ENCODE measurements around the gene TPSD1. TPM values are rescaled to one million over a fixed set of nuclear protein-coding genes. Genes with fewer than 3 reads are reported as not detected.

TPSD1 gene
- total RNA-seq, 1 donor from 2014 or later: not detected

- no peaks in the 10 kb centered on the region for H3K36me3 Mint-ChIP-seq (ENCODE audit: low read depth)
- DNase-seq (ENCODE audit: low spot score): no peak
- no peak overlapping the region for H3K27ac Mint-ChIP-seq
- no peaks in the 10 kb centered on the region for H3K9me3 Mint-ChIP-seq
- intact Hi-C loops (cut with micrococcal nuclease): no loop called here
- H3K4me3 Mint-ChIP-seq (ENCODE audit: low read depth): no peak overlapping the region
- H3K4me1 Mint-ChIP-seq (ENCODE audit: low read depth): no peaks in the 10 kb centered on the region
- H3K27me3 Mint-ChIP-seq (ENCODE audit: low read depth): no peaks in the 10 kb centered on the region
Observed at GRCh38 chr16:1216296-1216619, 39.6 kb upstream of the TPSD1 start.

- Mint-ChIP-seq H3K27ac (no peak overlapping the region), H3K4me3 (ENCODE audit: low read depth) (no peak overlapping the region), H3K9me3 (no peaks in the 10 kb centered on the region), H3K36me3 (ENCODE audit: low read depth) (no peaks in the 10 kb centered on the region), H3K27me3 (ENCODE audit: low read depth) (no peaks in the 10 kb centered on the region), H3K4me1 (ENCODE audit: low read depth) (no peaks in the 10 kb centered on the region)
- intact Hi-C loops (cut with micrococcal nuclease): no loop called here
- no peak for DNase-seq (ENCODE audit: low spot score)
Observed at GRCh38 chr16:1216681-1217400, 39.0 kb upstream of the TPSD1 start.

- Mint-ChIP-seq H3K9me3 (no peaks in the 10 kb centered on the region), H3K4me1 (ENCODE audit: low read depth) (no peaks in the 10 kb centered on the region), H3K27me3 (ENCODE audit: low read depth) (no peaks in the 10 kb centered on the region), H3K27ac (no peak overlapping the region), H3K36me3 (ENCODE audit: low read depth) (no peaks in the 10 kb centered on the region), H3K4me3 (ENCODE audit: low read depth) (no peak overlapping the region)
- intact Hi-C loops (cut with micrococcal nuclease): no loop called here
- no peak for DNase-seq (ENCODE audit: low spot score)
Observed at GRCh38 chr16:1217526-1217925, 38.3 kb upstream of the TPSD1 start.

- no peak for DNase-seq (ENCODE audit: low spot score)
- H3K4me1 Mint-ChIP-seq (ENCODE audit: low read depth): no peaks in the 10 kb centered on the region
- no peak overlapping the region for H3K27ac Mint-ChIP-seq
- intact Hi-C loops (cut with micrococcal nuclease): no loop called here
- no peaks in the 10 kb centered on the region for H3K9me3 Mint-ChIP-seq
- no peaks in the 10 kb centered on the region for H3K27me3 Mint-ChIP-seq (ENCODE audit: low read depth)
- no peak overlapping the region for H3K4me3 Mint-ChIP-seq (ENCODE audit: low read depth)
- H3K36me3 Mint-ChIP-seq (ENCODE audit: low read depth): no peaks in the 10 kb centered on the region
Observed at GRCh38 chr16:1218061-1218929, 37.6 kb upstream of the TPSD1 start.

- Mint-ChIP-seq H3K4me3 (ENCODE audit: low read depth) (no peak overlapping the region), H3K9me3 (no peaks in the 10 kb centered on the region), H3K4me1 (ENCODE audit: low read depth) (no peaks in the 10 kb centered on the region), H3K27me3 (ENCODE audit: low read depth) (no peaks in the 10 kb centered on the region), H3K36me3 (ENCODE audit: low read depth) (no peaks in the 10 kb centered on the region), H3K27ac (no peak overlapping the region)
- DNase-seq (ENCODE audit: low spot score): no peak
- intact Hi-C loops (cut with micrococcal nuclease): no loop called here
Observed at GRCh38 chr16:1218930-1219611, 36.8 kb upstream of the TPSD1 start.

- Mint-ChIP-seq H3K9me3 (no peaks in the 10 kb centered on the region), H3K36me3 (ENCODE audit: low read depth) (no peaks in the 10 kb centered on the region), H3K4me3 (ENCODE audit: low read depth) (no peak overlapping the region), H3K4me1 (ENCODE audit: low read depth) (no peaks in the 10 kb centered on the region), H3K27me3 (ENCODE audit: low read depth) (no peaks in the 10 kb centered on the region), H3K27ac (no peak overlapping the region)
- DNase-seq (ENCODE audit: low spot score): no peak
- intact Hi-C loops (cut with micrococcal nuclease): no loop called here
Observed at GRCh38 chr16:1220098-1220728, 35.7 kb upstream of the TPSD1 start.

GRCh38 chr16:1220841-1221627 is 34.8 kb upstream of the TPSD1 start:
- DNase-seq (ENCODE audit: low spot score): no peak
- Mint-ChIP-seq H3K9me3 (no peaks in the 10 kb centered on the region), H3K27ac (no peak overlapping the region), H3K36me3 (ENCODE audit: low read depth) (no peaks in the 10 kb centered on the region), H3K4me3 (ENCODE audit: low read depth) (no peak overlapping the region), H3K4me1 (ENCODE audit: low read depth) (no peaks in the 10 kb centered on the region), H3K27me3 (ENCODE audit: low read depth) (no peaks in the 10 kb centered on the region)
- intact Hi-C loops (cut with micrococcal nuclease): no loop called here

- Mint-ChIP-seq H3K27ac (no peak overlapping the region), H3K4me3 (ENCODE audit: low read depth) (no peak overlapping the region), H3K4me1 (ENCODE audit: low read depth) (no peaks in the 10 kb centered on the region), H3K9me3 (no peaks in the 10 kb centered on the region), H3K36me3 (ENCODE audit: low read depth) (no peaks in the 10 kb centered on the region), H3K27me3 (ENCODE audit: low read depth) (no peaks in the 10 kb centered on the region)
- DNase-seq (ENCODE audit: low spot score): no peak
- intact Hi-C loops (cut with micrococcal nuclease): no loop called here
Observed at GRCh38 chr16:1221628-1222552, 34.0 kb upstream of the TPSD1 start.

- no peaks in the 10 kb centered on the region for H3K9me3 Mint-ChIP-seq
- no peaks in the 10 kb centered on the region for H3K36me3 Mint-ChIP-seq (ENCODE audit: low read depth)
- no peaks in the 10 kb centered on the region for H3K27me3 Mint-ChIP-seq (ENCODE audit: low read depth)
- H3K27ac Mint-ChIP-seq: no peak overlapping the region
- intact Hi-C loops (cut with micrococcal nuclease): no loop called here
- no peak overlapping the region for H3K4me3 Mint-ChIP-seq (ENCODE audit: low read depth)
- no peaks in the 10 kb centered on the region for H3K4me1 Mint-ChIP-seq (ENCODE audit: low read depth)
- DNase-seq (ENCODE audit: low spot score): no peak
Observed at GRCh38 chr16:1222553-1223354, 33.1 kb upstream of the TPSD1 start.

GRCh38 chr16:1223355-1224214 is 32.3 kb upstream of the TPSD1 start:
- no peaks in the 10 kb centered on the region for H3K4me1 Mint-ChIP-seq (ENCODE audit: low read depth)
- no peak overlapping the region for H3K27ac Mint-ChIP-seq
- no peaks in the 10 kb centered on the region for H3K36me3 Mint-ChIP-seq (ENCODE audit: low read depth)
- no peaks in the 10 kb centered on the region for H3K27me3 Mint-ChIP-seq (ENCODE audit: low read depth)
- H3K9me3 Mint-ChIP-seq: no peaks in the 10 kb centered on the region
- intact Hi-C loops (cut with micrococcal nuclease): no loop called here
- H3K4me3 Mint-ChIP-seq (ENCODE audit: low read depth): no peak overlapping the region
- no peak for DNase-seq (ENCODE audit: low spot score)
